Esophagus squamous epithelium (tissue), 5 donors: ENCODE measurements around the gene PDE6B. TPM values are rescaled to one million over a fixed set of nuclear protein-coding genes. Genes with fewer than 3 reads are reported as not detected.

Source experiments
- DNase-seq: peaks from one replicate; lab custom pipeline; 2025; lab: John Stamatoyannopoulos, UW
- H3K27ac ChIP-seq, 4 donors: fragments of 200-600 bp; sonication (generic); one replicate each; pipeline ENCODE4 v1.5.1; 2016 to 2019; ENCODE audit warnings: mild to moderate bottlenecking in 1 of 4
- H3K27me3 ChIP-seq, 4 donors: fragments of 200-600 bp; sonication (generic); 1 replicate in 3 of 4; 2 replicates in 1 of 4; pipeline versions ENCODE4 v1.5.1 to v1.6.0; 2017 to 2021; ENCODE audit warnings: antibody characterized with exemption in 1 of 4
- H3K36me3 ChIP-seq, 3 donors: fragments of 200-600 bp; sonication (generic); one replicate each; pipeline ENCODE4 v1.5.1; 2016 to 2019
- H3K4me1 ChIP-seq, 3 donors: fragments of 200-600 bp; sonication (generic); one replicate each; pipeline ENCODE4 v1.5.1; 2017 to 2019
- H3K4me3 ChIP-seq, 4 donors: fragments of 200-600 bp; sonication (generic); 1 replicate in 3 of 4; 2 replicates in 1 of 4; pipeline ENCODE4 v1.5.1; 2016 to 2019; ENCODE audit warnings: mild to moderate bottlenecking in 2 of 4, moderate library complexity in 1 of 4
- H3K9me3 ChIP-seq, 3 donors: fragments of 200-600 bp; sonication (generic); one replicate each; pipeline ENCODE4 v1.5.1; 2016 to 2019
- POLR2A ChIP-seq, 4 donors: fragments of 450-650 bp; IDR thresholded peaks; one replicate each; pipeline ENCODE4 v1.6.1; 2017; ENCODE audit warnings: antibody characterized with exemption in 4 of 4, mild to moderate bottlenecking in 4 of 4, moderate library complexity in 3 of 4
- WGBS, 2 donors: methylation state at CpG; one replicate each; pipeline ENCODE4 v1.1.5; 2018; 5-methylcytosine and 5-hydroxymethylcytosine counted together
- intact Hi-C: fragments of 100-400 bp; cut with DNase I; formaldehyde crosslinking; loops from one replicate; pipeline ENCODE4 v1.15.0; 2022
- total RNA-seq, 4 donors: library from RNA; depleted of rRNA; stranded (reverse); fragments of >200 nt; gene quantifications; one replicate each; pipeline ENCODE4 v1.1.0, GENCODE V29; 2016
- TF ChIP-seq, protein P1 (sequence below), 6 experiments: fragments of 450-650 bp in 4 of 6; fragments of 200-600 bp in 2 of 6; sonication (generic) in 2 of 6; IDR thresholded peaks; one replicate each; pipeline ENCODE4 v1.5.1; 2016 to 2019; ENCODE audit warnings: antibody characterized with exemption in 6 of 6, mild to moderate bottlenecking in 4 of 6, moderate library complexity in 4 of 6
- donor health status: DM: yes; HTN: yes; CAD: no.

Gene PDE6B
- total RNA-seq, 4 donors from 2014 or later, result 0.19 to 4.4 (median 1.7) TPM

DNA sequence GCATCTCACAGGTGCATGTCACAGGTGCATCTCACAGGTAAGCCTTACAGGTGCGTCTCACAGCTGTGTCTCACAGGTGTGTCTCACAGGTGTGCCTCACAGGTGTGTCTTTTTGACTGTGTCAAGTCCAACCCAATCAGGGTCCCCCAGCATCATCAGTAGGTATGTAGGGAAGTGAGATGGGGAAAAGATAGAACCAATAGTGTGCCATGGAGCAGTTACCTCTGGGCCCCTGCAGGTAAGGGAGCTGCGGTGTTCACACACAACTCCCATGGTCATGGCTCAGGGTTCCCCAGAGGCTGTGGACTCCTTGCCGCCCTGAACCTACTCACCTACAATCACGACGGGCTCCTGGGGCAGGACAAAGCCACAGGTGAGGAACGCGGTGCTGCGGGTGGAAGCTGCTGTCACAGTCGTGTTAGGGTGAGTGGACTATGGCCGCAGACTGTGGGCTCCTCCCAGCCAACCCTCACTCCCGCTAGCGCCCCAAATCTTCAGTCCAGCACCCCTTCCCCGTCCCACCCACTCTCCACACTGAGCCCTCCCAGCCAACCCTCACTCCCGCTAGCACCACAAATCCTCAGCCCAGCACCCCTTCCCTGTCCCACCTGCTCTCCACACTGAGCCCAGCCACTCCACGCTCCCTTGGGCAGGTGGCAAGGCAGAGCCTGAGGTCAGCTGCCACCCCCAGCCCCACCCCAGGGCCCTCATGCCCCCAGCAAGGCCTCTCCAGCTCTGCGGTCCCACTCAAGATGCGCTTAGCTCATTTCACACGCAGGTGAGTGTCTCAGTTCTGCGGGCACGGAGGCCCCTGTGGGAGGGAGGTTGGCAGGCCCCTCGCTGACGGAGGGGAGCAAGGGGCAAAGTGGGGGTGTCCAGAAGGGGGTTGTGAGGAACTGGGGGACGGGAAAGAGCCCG, 2.1 kb upstream of the PDE6B start:
- DNase-seq, result no peak
- H3K36me3 ChIP-seq, result no peaks in the 10 kb centered on the region
- H3K27me3 ChIP-seq, result peaks cover 0 to 63% (median 0%) of the 10 kb centered on the region in 4 donors
- no peak overlapping the region for H3K4me3 ChIP-seq
- no peaks in the 10 kb centered on the region for H3K4me1 ChIP-seq
- H3K9me3 ChIP-seq, result no peaks in the 10 kb centered on the region
- WGBS, 2 donors, result 77 to 87% methylated on average over 11 to 20 of the region's 24 CpGs
- no peak for TF ChIP-seq POLR2A (IDR thresholded peaks at IDR 0.05)
- TF ChIP-seq, protein P1, sequence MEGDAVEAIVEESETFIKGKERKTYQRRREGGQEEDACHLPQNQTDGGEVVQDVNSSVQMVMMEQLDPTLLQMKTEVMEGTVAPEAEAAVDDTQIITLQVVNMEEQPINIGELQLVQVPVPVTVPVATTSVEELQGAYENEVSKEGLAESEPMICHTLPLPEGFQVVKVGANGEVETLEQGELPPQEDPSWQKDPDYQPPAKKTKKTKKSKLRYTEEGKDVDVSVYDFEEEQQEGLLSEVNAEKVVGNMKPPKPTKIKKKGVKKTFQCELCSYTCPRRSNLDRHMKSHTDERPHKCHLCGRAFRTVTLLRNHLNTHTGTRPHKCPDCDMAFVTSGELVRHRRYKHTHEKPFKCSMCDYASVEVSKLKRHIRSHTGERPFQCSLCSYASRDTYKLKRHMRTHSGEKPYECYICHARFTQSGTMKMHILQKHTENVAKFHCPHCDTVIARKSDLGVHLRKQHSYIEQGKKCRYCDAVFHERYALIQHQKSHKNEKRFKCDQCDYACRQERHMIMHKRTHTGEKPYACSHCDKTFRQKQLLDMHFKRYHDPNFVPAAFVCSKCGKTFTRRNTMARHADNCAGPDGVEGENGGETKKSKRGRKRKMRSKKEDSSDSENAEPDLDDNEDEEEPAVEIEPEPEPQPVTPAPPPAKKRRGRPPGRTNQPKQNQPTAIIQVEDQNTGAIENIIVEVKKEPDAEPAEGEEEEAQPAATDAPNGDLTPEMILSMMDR (IDR thresholded peaks at IDR 0.05), result no peak
- intact Hi-C loops, result no loop called here
- no peak overlapping the region for H3K27ac ChIP-seq

DNA sequence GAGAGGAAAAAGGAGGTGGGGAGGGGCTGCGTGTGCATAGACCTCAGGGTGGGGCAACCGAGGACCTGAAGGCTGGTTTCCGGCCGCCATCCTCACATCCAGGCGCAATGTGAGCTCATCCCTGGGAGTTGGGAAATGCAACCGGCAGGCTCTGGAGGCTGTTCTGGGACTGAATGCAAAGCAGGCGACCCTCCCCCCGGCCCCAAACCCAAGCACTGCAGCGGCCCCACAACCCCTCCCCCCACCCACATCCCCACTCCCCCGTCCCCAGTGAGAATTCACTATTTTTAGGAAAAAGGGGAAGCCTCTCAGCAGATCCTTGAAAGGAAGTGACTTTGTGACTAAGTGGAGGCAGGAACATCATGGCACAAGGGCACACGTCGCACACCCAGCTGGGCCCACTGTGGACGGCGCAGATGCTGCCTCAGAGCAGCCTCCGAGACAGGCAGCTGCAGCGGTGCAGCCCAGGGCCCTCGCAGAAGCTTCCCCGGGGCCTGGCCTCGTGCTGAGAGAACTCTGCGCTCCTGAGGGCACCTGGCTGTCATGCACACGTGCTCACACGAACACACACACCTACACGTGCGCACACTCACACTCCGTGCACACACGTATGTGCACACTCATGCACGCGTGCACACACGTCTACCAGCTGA, 1.3 kb upstream of the PDE6B start:
- WGBS, 2 donors, result 53 to 71% methylated on average over 16 to 19 of the region's 29 CpGs
- no peak for DNase-seq
- H3K27ac ChIP-seq, result no peak overlapping the region
- intact Hi-C loops, result no loop called here
- no peaks in the 10 kb centered on the region for H3K9me3 ChIP-seq
- no peaks in the 10 kb centered on the region for H3K4me1 ChIP-seq
- H3K36me3 ChIP-seq, result no peaks in the 10 kb centered on the region
- no peak for TF ChIP-seq POLR2A (IDR thresholded peaks at IDR 0.05)
- TF ChIP-seq, protein P1 (IDR thresholded peaks at IDR 0.05), result no peak
- no peak overlapping the region for H3K4me3 ChIP-seq
- H3K27me3 ChIP-seq, result peaks cover 0 to 67% (median 0%) of the 10 kb centered on the region in 4 donors

DNA sequence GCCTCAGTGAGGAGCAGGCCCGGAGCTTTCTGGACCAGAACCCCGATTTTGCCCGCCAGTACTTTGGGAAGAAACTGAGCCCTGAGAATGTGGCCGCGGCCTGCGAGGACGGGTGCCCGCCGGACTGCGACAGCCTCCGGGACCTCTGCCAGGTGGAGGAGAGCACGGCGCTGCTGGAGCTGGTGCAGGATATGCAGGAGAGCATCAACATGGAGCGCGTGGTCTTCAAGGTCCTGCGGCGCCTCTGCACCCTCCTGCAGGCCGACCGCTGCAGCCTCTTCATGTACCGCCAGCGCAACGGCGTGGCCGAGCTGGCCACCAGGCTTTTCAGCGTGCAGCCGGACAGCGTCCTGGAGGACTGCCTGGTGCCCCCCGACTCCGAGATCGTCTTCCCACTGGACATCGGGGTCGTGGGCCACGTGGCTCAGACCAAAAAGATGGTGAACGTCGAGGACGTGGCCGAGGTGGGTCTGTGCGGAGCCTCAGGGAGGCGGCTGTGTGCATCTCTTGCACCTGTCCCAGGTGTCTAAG, 323 bp downstream of the PDE6B start:
- 94 to 95% methylated on average over 8 to 19 of the region's 39 CpGs for WGBS, 2 donors
- Histone ChIP-seq H3K27ac (no peak overlapping the region), H3K27me3 (peaks cover 0 to 73% (median 0%) of the 10 kb centered on the region in 4 donors), H3K9me3 (no peaks in the 10 kb centered on the region), H3K4me3 (no peak overlapping the region), H3K4me1 (no peaks in the 10 kb centered on the region), H3K36me3 (no peaks in the 10 kb centered on the region)
- intact Hi-C loops, result no loop called here
- TF ChIP-seq, protein P1 (IDR thresholded peaks at IDR 0.05), result no peak
- TF ChIP-seq POLR2A (IDR thresholded peaks at IDR 0.05), result no peak
- DNase-seq, result no peak

DNA sequence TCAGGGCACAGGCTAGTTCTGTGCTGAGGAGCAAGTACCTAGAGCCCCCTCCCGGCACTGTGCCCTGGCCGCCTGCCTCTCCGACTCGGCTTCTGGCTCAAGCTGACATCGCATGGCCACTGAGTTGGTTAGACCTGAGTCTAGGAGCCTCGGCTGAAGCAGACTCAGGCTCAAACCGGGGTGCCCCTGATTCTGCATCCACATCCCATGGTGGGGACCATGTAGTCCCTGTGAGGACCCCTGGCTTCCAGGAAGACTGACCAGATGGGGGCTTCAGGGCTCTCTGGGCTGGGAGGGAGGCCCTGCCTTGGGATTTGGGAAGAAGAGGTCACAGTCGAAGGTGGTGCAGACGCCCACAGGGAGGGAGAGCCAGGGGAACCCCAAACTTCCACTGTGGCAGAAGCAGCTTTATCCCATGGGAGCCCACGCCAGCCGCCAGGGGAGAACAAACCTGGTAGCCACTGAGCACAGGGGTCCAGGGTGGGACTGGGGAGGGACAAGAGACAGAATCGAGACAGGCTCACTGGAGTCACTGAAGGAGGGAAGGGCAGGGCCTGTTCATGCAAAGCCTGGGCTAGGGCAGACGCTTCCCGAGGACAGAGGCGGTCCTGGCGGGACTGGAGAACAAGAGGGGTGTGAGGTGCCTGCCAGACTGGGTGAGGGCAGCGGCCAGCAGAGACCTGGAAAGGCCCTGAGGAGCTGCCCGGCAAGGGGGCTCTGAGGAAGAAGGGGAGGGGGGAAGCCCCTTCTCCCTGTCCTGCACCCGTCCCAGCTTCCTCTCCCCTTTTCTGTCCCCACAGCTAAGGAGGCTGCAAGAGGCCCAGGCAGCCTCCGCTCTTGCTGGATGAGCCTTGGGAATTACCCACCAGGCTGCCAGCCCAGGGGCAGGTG, 1.1 kb downstream of the PDE6B start:
- H3K4me1 ChIP-seq, result no peaks in the 10 kb centered on the region
- 67 to 100% methylated on average over 1 to 13 of the region's 20 CpGs for WGBS, 2 donors
- TF ChIP-seq, protein P1 (IDR thresholded peaks at IDR 0.05), result no peak
- TF ChIP-seq POLR2A (IDR thresholded peaks at IDR 0.05), result no peak
- no peak overlapping the region for H3K4me3 ChIP-seq
- no peak overlapping the region for H3K27ac ChIP-seq
- no peak for DNase-seq
- no peaks in the 10 kb centered on the region for H3K36me3 ChIP-seq
- H3K27me3 ChIP-seq, result peaks cover 0 to 67% (median 0%) of the 10 kb centered on the region in 4 donors
- intact Hi-C loops, result no loop called here
- no peaks in the 10 kb centered on the region for H3K9me3 ChIP-seq
